Trophoblast cell (in vitro differentiated cells and primary cell): ENCODE data around the gene ALG1.
"Not testable (repeated sequence)": the region's sequence is repeated elsewhere in the genome, so short reads cannot be mapped to it uniquely, and the experiment has no call there.

Experiments
- DNase-seq, 2 donors: peaks; one replicate each; pipeline ENCODE4 v3.0.0-alpha.2; 2016
- H2AFZ ChIP-seq: 2 replicates; pipeline ENCODE4 v1.6.1; 2013; ENCODE audit warnings: low read length, moderate library complexity, mild to moderate bottlenecking; ENCODE audit not compliant: insufficient read depth, poor library complexity
- H2AK5ac ChIP-seq: 2 replicates; pipeline ENCODE4 v1.6.1; 2013; ENCODE audit warnings: mild to moderate bottlenecking, low read length
- H2BK120ac ChIP-seq: 2 replicates; pipeline ENCODE4 v1.6.1; 2013; ENCODE audit warnings: low read length, mild to moderate bottlenecking, moderate library complexity; ENCODE audit not compliant: insufficient read depth, poor library complexity
- H2BK12ac ChIP-seq: 2 replicates; pipeline ENCODE4 v1.6.1; 2013; ENCODE audit warnings: mild to moderate bottlenecking, low read length, moderate library complexity
- H2BK5ac ChIP-seq: 2 replicates; pipeline ENCODE4 v1.6.1; 2013; ENCODE audit warnings: low read length, low read depth, moderate library complexity, mild to moderate bottlenecking; ENCODE audit not compliant: poor library complexity
- H3K14ac ChIP-seq: 2 replicates; pipeline ENCODE4 v1.6.1; 2013; ENCODE audit warnings: mild to moderate bottlenecking, low read length
- H3K18ac ChIP-seq: 2 replicates; pipeline ENCODE4 v1.6.1; 2013; ENCODE audit warnings: mild to moderate bottlenecking, low read length
- H3K23ac ChIP-seq: 2 replicates; pipeline ENCODE4 v1.6.1; 2013; ENCODE audit warnings: low read length
- H3K27ac ChIP-seq: 2 replicates; pipeline ENCODE4 v1.5.1; 2013; ENCODE audit warnings: low read depth, mild to moderate bottlenecking, inconsistent platforms, low read length, moderate library complexity
- H3K27me3 ChIP-seq: 2 replicates; pipeline ENCODE4 v1.6.1; 2013; ENCODE audit warnings: inconsistent platforms, mild to moderate bottlenecking, low read length, moderate library complexity; ENCODE audit not compliant: insufficient read depth
- H3K36me3 ChIP-seq, 2 experiments: 1 replicate in 1 of 2; 2 replicates in 1 of 2; pipeline ENCODE4 v1.6.1; 2013; ENCODE audit warnings: low read length in 2 of 2, mild to moderate bottlenecking in 2 of 2, moderate library complexity in 1 of 2; ENCODE audit not compliant: insufficient read depth in 2 of 2, control insufficient read depth in 1 of 2
- H3K4ac ChIP-seq: 2 replicates; pipeline ENCODE4 v1.6.1; 2013; ENCODE audit warnings: low read depth, mild to moderate bottlenecking, low read length, moderate library complexity
- H3K4me1 ChIP-seq, 2 experiments: 1 replicate in 1 of 2; 2 replicates in 1 of 2; pipeline ENCODE4 v1.6.1; 2013; ENCODE audit warnings: low read length in 2 of 2, mild to moderate bottlenecking in 2 of 2, moderate library complexity in 1 of 2; ENCODE audit not compliant: insufficient read depth in 2 of 2, control insufficient read depth in 1 of 2
- H3K4me2 ChIP-seq: 2 replicates; pipeline ENCODE4 v1.6.1; 2013; ENCODE audit warnings: inconsistent platforms, mild to moderate bottlenecking, low read length, moderate library complexity
- H3K4me3 ChIP-seq: 2 replicates; pipeline ENCODE4 v1.5.1; 2013; ENCODE audit warnings: mild to moderate bottlenecking, low read depth, low read length, inconsistent platforms
- H3K79me1 ChIP-seq: one replicate; pipeline ENCODE4 v1.6.1; 2013; ENCODE audit warnings: low read length
- H3K79me2 ChIP-seq: 2 replicates; pipeline ENCODE4 v1.6.1; 2013; ENCODE audit warnings: low read length, mild to moderate bottlenecking; ENCODE audit not compliant: control insufficient read depth, insufficient read depth, poor library complexity
- H3K9ac ChIP-seq: 2 replicates; pipeline ENCODE4 v1.6.1; 2013; ENCODE audit warnings: mild to moderate bottlenecking, low read length
- H3K9me3 ChIP-seq: 2 replicates; pipeline ENCODE4 v1.6.1; 2013; ENCODE audit warnings: low read depth, mild to moderate bottlenecking, control low read depth, inconsistent platforms, low read length; ENCODE audit not compliant: insufficient read depth
- H4K12ac ChIP-seq: 2 replicates; pipeline ENCODE4 v1.6.1; 2013; ENCODE audit warnings: low read depth, mild to moderate bottlenecking, low read length, moderate library complexity
- H4K8ac ChIP-seq: 2 replicates; pipeline ENCODE4 v1.6.1; 2013; ENCODE audit warnings: low read depth, mild to moderate bottlenecking, low read length, moderate library complexity
- H4K91ac ChIP-seq: one replicate; pipeline ENCODE4 v1.6.1; 2013; ENCODE audit warnings: low read depth, mild to moderate bottlenecking, low read length, moderate library complexity
- WGBS: extraction: QIAGEN DNeasy Blood & Tissue Kit; methylation state at CpG from one replicate; pipeline ENCODE4 v1.1.7; 2013; ENCODE audit warnings: missing lambda C conversion rate; ENCODE audit not compliant: insufficient read length, insufficient coverage; ENCODE audit errors: extremely low coverage; 5-methylcytosine and 5-hydroxymethylcytosine counted together

ALG1 gene

DNA sequence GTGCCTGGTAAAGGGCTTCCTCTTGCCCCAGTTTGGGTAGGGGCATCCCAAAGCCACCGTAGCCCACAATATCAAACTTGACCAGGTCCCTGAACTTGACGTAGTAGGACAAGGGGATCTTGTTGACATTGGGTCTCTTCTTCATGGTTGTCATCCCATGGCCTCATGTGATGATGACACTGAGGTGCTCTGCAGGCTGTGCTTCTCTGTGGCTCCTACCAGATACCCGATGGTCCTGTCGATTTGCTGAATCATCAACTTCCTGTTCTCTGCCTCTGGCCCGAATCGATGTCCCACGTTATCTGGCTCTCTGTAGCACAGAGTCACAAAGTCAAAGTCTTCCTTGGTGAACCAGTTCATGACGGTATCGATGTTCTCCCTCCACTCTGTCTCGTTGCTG, 39.3 kb downstream of the ALG1 start:
- not testable (repeated sequence) for H3K79me1 ChIP-seq, H2BK12ac ChIP-seq, H4K8ac ChIP-seq, H3K9me3 ChIP-seq, H3K4ac ChIP-seq, H3K79me2 ChIP-seq, H2BK120ac ChIP-seq, H3K23ac ChIP-seq, H2AK5ac ChIP-seq, H3K36me3 ChIP-seq, H3K14ac ChIP-seq, H3K4me2 ChIP-seq, H3K4me3 ChIP-seq, H3K27ac ChIP-seq, H4K91ac ChIP-seq, DNase-seq, H3K4me1 ChIP-seq, H4K12ac ChIP-seq, H3K9ac ChIP-seq, H2BK5ac ChIP-seq, H3K18ac ChIP-seq, H3K27me3 ChIP-seq, H2AFZ ChIP-seq
- WGBS = no CpG with 5 or more reads among the region's 10 CpGs

DNA sequence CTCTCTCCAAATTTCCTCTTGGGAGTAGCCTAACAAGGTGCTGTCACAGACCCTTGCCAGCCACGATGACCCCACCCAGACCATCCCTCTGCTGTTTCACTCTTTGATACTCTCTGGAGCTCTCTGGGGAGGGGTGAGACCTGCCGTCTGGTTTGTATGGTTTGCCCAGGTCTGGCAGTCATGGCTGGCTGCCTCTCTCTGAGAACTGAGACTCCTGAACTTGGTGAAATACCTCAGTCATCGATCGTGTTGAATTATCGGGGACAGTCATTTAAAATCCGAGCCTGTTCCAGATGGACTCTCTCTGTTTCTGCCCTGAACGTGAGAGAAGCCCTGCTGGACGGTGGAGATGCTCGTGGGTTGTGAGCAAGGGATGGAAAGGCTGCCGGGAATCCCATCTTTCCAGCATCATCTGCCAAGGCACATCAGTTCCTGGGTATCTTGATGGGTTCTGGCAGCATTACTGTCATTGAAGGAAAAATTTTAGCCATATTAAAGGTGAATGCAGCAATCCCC, 45.2 kb downstream of the ALG1 start:
- H4K12ac ChIP-seq, H3K79me1 ChIP-seq, H2BK12ac ChIP-seq, H2BK5ac ChIP-seq, H3K4me3 ChIP-seq, H3K4me1 ChIP-seq, H3K27ac ChIP-seq, H3K36me3 ChIP-seq, H3K79me2 ChIP-seq, H4K91ac ChIP-seq, H3K27me3 ChIP-seq, DNase-seq, H3K4ac ChIP-seq, H2AK5ac ChIP-seq, H3K23ac ChIP-seq, H4K8ac ChIP-seq, H2AFZ ChIP-seq, H3K18ac ChIP-seq, H3K4me2 ChIP-seq, H3K9me3 ChIP-seq, H3K14ac ChIP-seq, H2BK120ac ChIP-seq, H3K9ac ChIP-seq: not testable (repeated sequence)
- no CpG with 5 or more reads among the region's 10 CpGs for WGBS

GRCh38 chr16:5117300-5118087, 45.9 kb downstream of the ALG1 start:
- H4K12ac ChIP-seq, H3K23ac ChIP-seq, H3K4ac ChIP-seq, H2AK5ac ChIP-seq, H2BK5ac ChIP-seq, H3K4me1 ChIP-seq, H3K4me3 ChIP-seq, DNase-seq, H3K9me3 ChIP-seq, H3K36me3 ChIP-seq, H3K18ac ChIP-seq, H3K79me1 ChIP-seq, H2BK12ac ChIP-seq, H3K4me2 ChIP-seq, H2BK120ac ChIP-seq, H3K14ac ChIP-seq, H3K27me3 ChIP-seq, H3K27ac ChIP-seq, H2AFZ ChIP-seq, H4K91ac ChIP-seq, H3K79me2 ChIP-seq, H4K8ac ChIP-seq, H3K9ac ChIP-seq: not testable (repeated sequence)
- WGBS = no CpG with 5 or more reads among the region's 20 CpGs

- H4K8ac ChIP-seq, H3K27me3 ChIP-seq, H3K18ac ChIP-seq, H4K91ac ChIP-seq, H3K14ac ChIP-seq, H3K27ac ChIP-seq, H3K9ac ChIP-seq, H3K4me3 ChIP-seq, H3K9me3 ChIP-seq, H4K12ac ChIP-seq, H3K79me1 ChIP-seq, H2BK12ac ChIP-seq, H2BK5ac ChIP-seq, H3K4me2 ChIP-seq, DNase-seq, H3K4ac ChIP-seq, H3K79me2 ChIP-seq, H2AFZ ChIP-seq, H2AK5ac ChIP-seq, H2BK120ac ChIP-seq, H3K36me3 ChIP-seq, H3K23ac ChIP-seq, H3K4me1 ChIP-seq: not testable (repeated sequence)
- WGBS = no CpG with 5 or more reads among the region's 3 CpGs
Measured at GRCh38 chr16:5131467-5132004, 59.9 kb downstream of the ALG1 start.
